IMR-90 (cell line): ENCODE data around the gene COPS2. TPM values are rescaled to one million over a fixed set of nuclear protein-coding genes. Genes with fewer than 3 reads are reported as not detected.

ENCODE experiments used
- ATAC-seq: fragments of 200-7000 bp; cut with Tn5 transposase; 2 replicates; pipeline ENCODE4 v1.9.1; 2020; ENCODE audit warnings: low read depth, mild to moderate bottlenecking, moderate library complexity
- BruUV-seq: library from RNA; stranded (reverse); fragments of 400-500 nt; replicated peaks from 2 replicates; lab custom pipeline; 2021; lab: Mats Ljungman, UMichigan
- CTCF ChIA-PET: fragments of 300-600 bp; formaldehyde crosslinking; extraction: SDS; loops from one replicate; lab custom pipeline; 2021; ENCODE audit warnings: antibody characterized with exemption; lab: Yijun Ruan, JAX
- POLR2A ChIA-PET: fragments of 300-600 bp; sonication (Branson Sonifier 250); formaldehyde crosslinking; loops from one replicate; lab custom pipeline; 2022; ENCODE audit warnings: antibody characterized with exemption; ENCODE audit not compliant: unreplicated experiment; lab: Charles Lee
- DNase-seq: peaks from one replicate; pipeline ENCODE4 v3.0.0; 2013
- H2AFZ ChIP-seq: replicated peaks from 2 replicates; pipeline ENCODE3; 2013; ENCODE audit warnings: low read length, mild to moderate bottlenecking; ENCODE audit not compliant: poor library complexity
- H2AK5ac ChIP-seq: 2 replicates; pipeline ENCODE4 v1.6.1; 2013; ENCODE audit warnings: low read depth, low read length, inconsistent platforms
- H2AK9ac ChIP-seq: replicated peaks from 2 replicates; pipeline ENCODE3; 2013; ENCODE audit warnings: mild to moderate bottlenecking, low read depth, low read length, moderate library complexity; ENCODE audit not compliant: poor library complexity
- H2BK120ac ChIP-seq: 2 replicates; pipeline ENCODE4 v1.6.1; 2013; ENCODE audit warnings: low read depth, low read length, inconsistent platforms
- H2BK15ac ChIP-seq: 3 replicates; pipeline ENCODE4 v1.6.1; 2013; ENCODE audit warnings: low read depth, low read length, inconsistent platforms
- H2BK20ac ChIP-seq: 2 replicates; pipeline ENCODE4 v1.6.1; 2013; ENCODE audit warnings: low read depth, mild to moderate bottlenecking, inconsistent platforms, low read length, moderate library complexity
- H2BK5ac ChIP-seq: 2 replicates; pipeline ENCODE4 v1.6.1; 2013; ENCODE audit warnings: mild to moderate bottlenecking, low read depth, low read length, inconsistent platforms; ENCODE audit not compliant: poor library complexity, severe bottlenecking
- H3K14ac ChIP-seq: replicated peaks from 2 replicates; pipeline ENCODE4 v1.6.1; 2013; ENCODE audit warnings: low read depth, low read length, inconsistent platforms
- H3K18ac ChIP-seq: 2 replicates; pipeline ENCODE4 v1.6.1; 2013; ENCODE audit warnings: low read depth, low read length, control low read depth
- H3K23ac ChIP-seq: 2 replicates; pipeline ENCODE4 v1.6.1; 2013; ENCODE audit warnings: low read depth, low read length, inconsistent platforms
- H3K27ac ChIP-seq: 2 replicates; pipeline ENCODE4 v1.5.1; 2013; ENCODE audit warnings: mild to moderate bottlenecking, control low read depth, low read length; ENCODE audit not compliant: insufficient read depth
- H3K27me3 ChIP-seq: 2 replicates; pipeline ENCODE4 v1.6.1; 2013; ENCODE audit warnings: low read length; ENCODE audit not compliant: control insufficient read depth, insufficient read depth
- H3K36me3 ChIP-seq: 2 replicates; pipeline ENCODE4 v1.6.1; 2013; ENCODE audit warnings: low read length, mixed read lengths; ENCODE audit not compliant: control insufficient read depth, insufficient read depth
- H3K4ac ChIP-seq: 2 replicates; pipeline ENCODE4 v1.6.1; 2013; ENCODE audit warnings: low read depth, low read length, inconsistent platforms
- H3K4me1 ChIP-seq: 2 replicates; pipeline ENCODE4 v1.6.1; 2013; ENCODE audit warnings: low read length, mixed read lengths; ENCODE audit not compliant: control insufficient read depth, insufficient read depth
- H3K4me2 ChIP-seq: 2 replicates; pipeline ENCODE4 v1.6.1; 2013; ENCODE audit warnings: low read depth, mild to moderate bottlenecking, control low read depth, low read length, moderate library complexity
- H3K4me3 ChIP-seq: 2 replicates; pipeline ENCODE4 v1.5.1; 2013; ENCODE audit warnings: low read depth, mild to moderate bottlenecking, control low read depth, low read length, moderate library complexity; ENCODE audit not compliant: insufficient read depth
- H3K56ac ChIP-seq: 2 replicates; pipeline ENCODE4 v1.6.1; 2013; ENCODE audit warnings: low read length, inconsistent platforms; ENCODE audit not compliant: insufficient read depth; ENCODE audit errors: extremely low read depth
- H3K79me1 ChIP-seq, 2 experiments: 2 replicates each; pipeline ENCODE4 v1.6.1; 2013; ENCODE audit warnings: low read length in 2 of 2, inconsistent platforms in 1 of 2, low read depth in 1 of 2
- H3K9ac ChIP-seq: 2 replicates; pipeline ENCODE4 v1.6.1; 2013; ENCODE audit warnings: low read depth, low read length, control low read depth
- H3K9me1 ChIP-seq: 2 replicates; pipeline ENCODE4 v1.6.1; 2013; ENCODE audit warnings: low read length, inconsistent platforms; ENCODE audit not compliant: insufficient read depth
- H3K9me3 ChIP-seq: 2 replicates; pipeline ENCODE4 v1.6.1; 2013; ENCODE audit warnings: low read length; ENCODE audit not compliant: control insufficient read depth, insufficient read depth
- H4K20me1 ChIP-seq: 2 replicates; pipeline ENCODE4 v1.6.1; 2013; ENCODE audit warnings: low read length, inconsistent platforms; ENCODE audit not compliant: insufficient read depth
- H4K5ac ChIP-seq: 2 replicates; pipeline ENCODE4 v1.6.1; 2013; ENCODE audit warnings: mild to moderate bottlenecking, low read depth, low read length, control low read depth
- H4K8ac ChIP-seq, 2 experiments: 2 replicates each; pipeline ENCODE4 v1.6.1; 2013; ENCODE audit warnings: low read depth in 2 of 2, low read length in 2 of 2, control low read depth in 1 of 2, inconsistent platforms in 1 of 2
- H4K91ac ChIP-seq: 2 replicates; pipeline ENCODE4 v1.6.1; 2013; ENCODE audit warnings: low read depth, low read length, inconsistent platforms; ENCODE audit not compliant: insufficient read depth
- CHD1 ChIP-seq: IDR thresholded peaks from 2 replicates; pipeline ENCODE4 v1.6.1; 2012; ENCODE audit warnings: low read depth, low read length, improper control_type of control experiment
- MXI1 ChIP-seq: IDR thresholded peaks from 2 replicates; pipeline ENCODE4 v1.6.1; 2012; ENCODE audit warnings: low read depth, mild to moderate bottlenecking, low read length, moderate library complexity, borderline replicate concordance
- NFE2L2 ChIP-seq: fragments of 150-350 bp; IDR thresholded peaks from 2 replicates; pipeline ENCODE4 v1.6.1; 2016; ENCODE audit warnings: low read depth, mild to moderate bottlenecking, low read length
- POLR2A ChIP-seq: IDR thresholded peaks from 2 replicates; pipeline ENCODE4 v1.6.1; 2012; ENCODE audit warnings: mild to moderate bottlenecking, low read depth, low read length
- RAD21 ChIP-seq: IDR thresholded peaks from 2 replicates; pipeline ENCODE4 v1.6.1; 2012; ENCODE audit warnings: low read length, improper control_type of control experiment
- RCOR1 ChIP-seq: IDR thresholded peaks from 2 replicates; pipeline ENCODE4 v1.6.1; 2012; ENCODE audit warnings: mild to moderate bottlenecking, low read length, improper control_type of control experiment; ENCODE audit not compliant: insufficient replicate concordance
- WGBS, 2 experiments: methylation state at CpG; one replicate each; pipeline versions ENCODE4 v1.1.5 to v1.1.7; 2013; ENCODE audit warnings: missing lambda C conversion rate in 2 of 2; ENCODE audit not compliant: insufficient read length in 1 of 2; ENCODE audit errors: extremely low coverage in 2 of 2; 5-methylcytosine and 5-hydroxymethylcytosine counted together
- dilution Hi-C: fragments of 300-500 bp; cut with HindIII; formaldehyde crosslinking; loops from one replicate; pipeline ENCODE4 v1.14.3; 2018; ENCODE audit warnings: low sequenced_read_pairs; ENCODE audit not compliant: unreplicated experiment
- in situ Hi-C: fragments of 300-500 bp; cut with MboI; formaldehyde crosslinking; loops from 3 replicates; pipeline ENCODE4 v1.14.3; 2019; ENCODE audit warnings: low sequenced_read_pairs, inconsistent platforms, mixed read lengths
- intact Hi-C: fragments of 100-400 bp; cut with micrococcal nuclease; formaldehyde crosslinking; loops from 2 replicates; pipeline ENCODE4 v1.10.0; 2022
- polyA plus RNA-seq, 3 experiments: library from polyadenylated mRNA; depleted of rRNA; stranded (reverse); fragments of >200 nt; gene quantifications; 2 replicates each; pipeline ENCODE4 v1.2.3, GENCODE V29; 2012; ENCODE audit warnings: low replicate concordance in 1 of 3
- total RNA-seq: library from RNA; depleted of rRNA; stranded (reverse); fragments of >200 nt; gene quantifications from 2 replicates; pipeline ENCODE4 v1.2.3, GENCODE V29; 2012
- TF ChIP-seq, protein P1 (sequence below): fragments of 150-350 bp; IDR thresholded peaks from 2 replicates; pipeline ENCODE4 v1.6.1; 2016; ENCODE audit warnings: low read depth, mild to moderate bottlenecking, low read length, moderate library complexity, borderline replicate concordance
- TF ChIP-seq, protein P2 (sequence below): conservative IDR thresholded peaks from 2 replicates; pipeline ENCODE4 v1.5.1; 2012; ENCODE audit warnings: mild to moderate bottlenecking, low read depth, low read length, improper control_type of control experiment

The COPS2 gene
- total and polyA plus RNA-seq, 2 of the 4 experiments (the other 2 are of a cell fraction), result 54.6 to 75.6 TPM

DNA sequence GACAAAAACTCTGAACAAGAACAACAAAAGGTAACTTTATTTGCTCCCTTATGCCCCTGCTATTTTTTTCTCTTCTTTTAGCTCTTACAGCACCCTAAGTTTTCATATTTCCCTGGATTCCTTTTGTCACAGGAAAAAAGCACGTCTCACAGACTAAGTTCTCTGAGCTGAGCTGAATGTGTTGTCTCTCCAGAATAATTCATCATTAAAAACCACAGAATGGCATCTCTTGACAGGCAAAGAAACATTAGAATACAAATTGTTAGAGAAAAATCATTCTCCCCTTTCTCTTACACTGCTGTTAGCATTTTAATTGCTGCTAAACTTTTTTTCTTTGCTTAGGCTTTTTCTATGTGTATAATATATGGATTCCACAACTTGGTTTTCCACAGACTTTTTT is 60.5 kb downstream of the COPS2 start:
- in situ Hi-C loops, result no loop called here
- Histone ChIP-seq H2BK120ac (no peak overlapping the region), H4K5ac (no peak overlapping the region), H3K27ac (no peak overlapping the region), H3K9ac (no peak overlapping the region), H3K4ac (no peak overlapping the region), H3K4me1 (no peaks in the 10 kb centered on the region), H4K91ac (no peak overlapping the region), H3K23ac (no peak overlapping the region), H3K79me1 (no peaks in the 10 kb centered on the region), H2AFZ (no peak overlapping the region), H3K4me2 (no peak overlapping the region), H2AK9ac (no peak overlapping the region), H2BK15ac (no peak overlapping the region), H2BK20ac (no peak overlapping the region), H3K27me3 (no peaks in the 10 kb centered on the region), H3K18ac (no peak overlapping the region), H3K9me3 (no peaks in the 10 kb centered on the region), H4K20me1 (no peaks in the 10 kb centered on the region), H3K14ac (no peak overlapping the region), H3K36me3 (no peaks in the 10 kb centered on the region), H3K9me1 (no peaks in the 10 kb centered on the region), H2BK5ac (no peak overlapping the region), H4K8ac (no peak overlapping the region), H2AK5ac (no peak overlapping the region), H3K4me3 (no peak overlapping the region), H3K56ac (no peak overlapping the region)
- dilution Hi-C loops, result no loop called here
- no peak for TF ChIP-seq RCOR1
- TF ChIP-seq CHD1, result no peak
- TF ChIP-seq MXI1, result no peak
- TF ChIP-seq, protein P1, sequence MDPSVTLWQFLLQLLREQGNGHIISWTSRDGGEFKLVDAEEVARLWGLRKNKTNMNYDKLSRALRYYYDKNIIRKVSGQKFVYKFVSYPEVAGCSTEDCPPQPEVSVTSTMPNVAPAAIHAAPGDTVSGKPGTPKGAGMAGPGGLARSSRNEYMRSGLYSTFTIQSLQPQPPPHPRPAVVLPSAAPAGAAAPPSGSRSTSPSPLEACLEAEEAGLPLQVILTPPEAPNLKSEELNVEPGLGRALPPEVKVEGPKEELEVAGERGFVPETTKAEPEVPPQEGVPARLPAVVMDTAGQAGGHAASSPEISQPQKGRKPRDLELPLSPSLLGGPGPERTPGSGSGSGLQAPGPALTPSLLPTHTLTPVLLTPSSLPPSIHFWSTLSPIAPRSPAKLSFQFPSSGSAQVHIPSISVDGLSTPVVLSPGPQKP, result no peak
- TF ChIP-seq, protein P2, sequence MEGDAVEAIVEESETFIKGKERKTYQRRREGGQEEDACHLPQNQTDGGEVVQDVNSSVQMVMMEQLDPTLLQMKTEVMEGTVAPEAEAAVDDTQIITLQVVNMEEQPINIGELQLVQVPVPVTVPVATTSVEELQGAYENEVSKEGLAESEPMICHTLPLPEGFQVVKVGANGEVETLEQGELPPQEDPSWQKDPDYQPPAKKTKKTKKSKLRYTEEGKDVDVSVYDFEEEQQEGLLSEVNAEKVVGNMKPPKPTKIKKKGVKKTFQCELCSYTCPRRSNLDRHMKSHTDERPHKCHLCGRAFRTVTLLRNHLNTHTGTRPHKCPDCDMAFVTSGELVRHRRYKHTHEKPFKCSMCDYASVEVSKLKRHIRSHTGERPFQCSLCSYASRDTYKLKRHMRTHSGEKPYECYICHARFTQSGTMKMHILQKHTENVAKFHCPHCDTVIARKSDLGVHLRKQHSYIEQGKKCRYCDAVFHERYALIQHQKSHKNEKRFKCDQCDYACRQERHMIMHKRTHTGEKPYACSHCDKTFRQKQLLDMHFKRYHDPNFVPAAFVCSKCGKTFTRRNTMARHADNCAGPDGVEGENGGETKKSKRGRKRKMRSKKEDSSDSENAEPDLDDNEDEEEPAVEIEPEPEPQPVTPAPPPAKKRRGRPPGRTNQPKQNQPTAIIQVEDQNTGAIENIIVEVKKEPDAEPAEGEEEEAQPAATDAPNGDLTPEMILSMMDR, result no peak
- no peak for TF ChIP-seq POLR2A
- TF ChIP-seq NFE2L2, result no peak
- no peak for TF ChIP-seq RAD21
- ATAC-seq, result no peak
- DNase-seq, result no peak
- no CpG with 5 or more reads among the region's 1 CpG for WGBS, 2 experiments
- ChIA-PET CTCF (interaction anchor here (0.5 kb wide), 1 partner anchor 51 kb away, joined by 3 read pairs; no protein-coding TSS in a partner anchor), POLR2A (no interaction called here)
- BruUV-seq, result no TSS peak
- intact Hi-C loops, result no loop called here
